GM13976 (cell line): ENCODE data around the gene ASIC5.

Experiments used
- DNase-seq: peaks from one replicate; pipeline ENCODE4 v3.0.0; 2012; ENCODE audit warnings: low spot score
- CTCF ChIP-seq: IDR thresholded peaks from 2 replicates; pipeline ENCODE4 v1.5.1; 2012; ENCODE audit warnings: borderline replicate concordance, mild to moderate bottlenecking; ENCODE audit not compliant: insufficient read depth; ENCODE audit errors: extremely low read depth, missing control alignments, control extremely low read depth
- in situ Hi-C: fragments of 300-500 bp; cut with MboI; formaldehyde crosslinking; loops from one replicate; pipeline ENCODE4 v1.12.0; 2022; ENCODE audit warnings: low sequenced_read_pairs, mixed read lengths, inconsistent platforms; ENCODE audit not compliant: unreplicated experiment

The ASIC5 gene

GRCh38 chr4:155785828-155786227 is 80.2 kb downstream of the ASIC5 start:
- DNase-seq, result no peak
- in situ Hi-C loops, result loop anchor here (10.0 kb wide), 1 partner anchor 341 kb away; no protein-coding TSS in a partner anchor
- no peak for TF ChIP-seq CTCF

- in situ Hi-C loops, result loop anchor here (10.0 kb wide), 1 partner anchor 340 kb away; no protein-coding TSS in a partner anchor
- TF ChIP-seq CTCF, result no peak
- no peak for DNase-seq
Measured at GRCh38 chr4:155784637-155785036, 81.4 kb downstream of the ASIC5 start.

- DNase-seq, result no peak
- no peak for TF ChIP-seq CTCF
- in situ Hi-C loops, result loop anchor here (10.0 kb wide), 1 partner anchor 337 kb away; no protein-coding TSS in a partner anchor
Measured at GRCh38 chr4:155781249-155781831, 84.7 kb downstream of the ASIC5 start.

- in situ Hi-C loops, result loop anchor here (10.0 kb wide), 1 partner anchor 336 kb away; no protein-coding TSS in a partner anchor
- no peak for TF ChIP-seq CTCF
- DNase-seq, result no peak
Measured at GRCh38 chr4:155780775-155781174, 85.3 kb downstream of the ASIC5 start.
